Transverse colon (tissue), 3 donors: ENCODE data around the gene DNASE1.

Experiments
- EP300 ChIP-seq: sonication (generic); formaldehyde crosslinking; IDR thresholded peaks from one replicate; pipeline ENCODE4 v1.6.1; 2017; ENCODE audit warnings: antibody characterized with exemption, low read depth
- POLR2A ChIP-seq: fragments of 450-650 bp; IDR thresholded peaks from one replicate; pipeline ENCODE4 v1.6.1; 2016; ENCODE audit warnings: antibody characterized with exemption, mild to moderate bottlenecking, moderate library complexity
- TF ChIP-seq, protein P1 (sequence below), 5 experiments: fragments of 200-600 bp in 3 of 5; fragments of 450-650 bp in 2 of 5; sonication (generic) in 3 of 5; IDR thresholded peaks; 1 replicate in 2 of 5; 2 replicates in 3 of 5; pipeline ENCODE4 v1.5.1; 2016 to 2017; ENCODE audit warnings: antibody characterized with exemption in 5 of 5, inconsistent platforms in 3 of 5, mild to moderate bottlenecking in 2 of 5, moderate library complexity in 1 of 5

DNA sequence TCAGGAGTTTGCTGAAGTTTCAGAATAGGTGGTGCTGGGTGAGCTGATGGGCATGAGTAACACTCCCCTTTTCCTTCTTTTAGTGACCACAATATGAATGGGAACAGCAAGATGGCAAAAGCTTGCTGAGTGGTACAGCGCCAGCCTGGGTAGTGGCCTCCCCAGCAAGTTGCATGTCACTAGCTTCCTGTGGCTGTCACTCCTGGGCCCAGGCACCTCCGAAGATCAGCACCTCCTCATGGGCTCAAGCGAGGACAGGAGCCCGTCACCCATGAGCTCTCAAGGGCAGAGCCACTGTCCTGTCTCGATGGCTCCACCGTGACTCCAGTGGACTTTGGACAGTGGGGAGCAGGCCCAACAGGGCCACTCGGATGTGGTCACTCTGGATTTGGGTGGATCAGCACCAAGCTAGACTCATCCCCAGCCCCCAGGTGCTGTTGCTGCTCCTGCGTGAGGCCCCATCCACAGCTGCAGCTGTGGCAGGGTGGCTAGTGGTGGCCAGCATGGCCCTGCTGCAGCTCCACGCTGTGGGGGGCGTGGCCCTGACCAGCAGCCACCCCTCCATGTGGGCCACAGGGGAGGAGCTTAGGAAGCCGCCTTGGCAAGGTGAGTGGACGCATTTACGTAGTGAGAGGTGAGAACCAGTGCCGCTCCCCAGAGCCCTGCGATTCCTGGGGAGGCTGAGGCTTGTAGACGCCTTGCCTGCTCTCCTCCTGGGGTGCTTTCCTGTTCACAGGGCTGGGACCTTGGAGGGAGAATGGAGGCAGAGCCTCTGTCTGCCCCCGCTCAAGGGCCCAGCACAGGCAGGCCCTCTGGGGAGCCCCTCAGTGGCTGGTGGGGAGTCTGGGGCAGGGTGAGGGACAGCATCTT is 13.6 kb upstream of the DNASE1 start:
- TF ChIP-seq, protein P1, sequence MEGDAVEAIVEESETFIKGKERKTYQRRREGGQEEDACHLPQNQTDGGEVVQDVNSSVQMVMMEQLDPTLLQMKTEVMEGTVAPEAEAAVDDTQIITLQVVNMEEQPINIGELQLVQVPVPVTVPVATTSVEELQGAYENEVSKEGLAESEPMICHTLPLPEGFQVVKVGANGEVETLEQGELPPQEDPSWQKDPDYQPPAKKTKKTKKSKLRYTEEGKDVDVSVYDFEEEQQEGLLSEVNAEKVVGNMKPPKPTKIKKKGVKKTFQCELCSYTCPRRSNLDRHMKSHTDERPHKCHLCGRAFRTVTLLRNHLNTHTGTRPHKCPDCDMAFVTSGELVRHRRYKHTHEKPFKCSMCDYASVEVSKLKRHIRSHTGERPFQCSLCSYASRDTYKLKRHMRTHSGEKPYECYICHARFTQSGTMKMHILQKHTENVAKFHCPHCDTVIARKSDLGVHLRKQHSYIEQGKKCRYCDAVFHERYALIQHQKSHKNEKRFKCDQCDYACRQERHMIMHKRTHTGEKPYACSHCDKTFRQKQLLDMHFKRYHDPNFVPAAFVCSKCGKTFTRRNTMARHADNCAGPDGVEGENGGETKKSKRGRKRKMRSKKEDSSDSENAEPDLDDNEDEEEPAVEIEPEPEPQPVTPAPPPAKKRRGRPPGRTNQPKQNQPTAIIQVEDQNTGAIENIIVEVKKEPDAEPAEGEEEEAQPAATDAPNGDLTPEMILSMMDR (IDR thresholded peaks at IDR 0.05) = no peak
- TF ChIP-seq POLR2A = no peak
- no peak for TF ChIP-seq EP300
